Endothelial cell of umbilical vein (primary cell): ENCODE measurements around the gene ANO7. TPM values are rescaled to one million over a fixed set of nuclear protein-coding genes. Genes with fewer than 3 reads are reported as not detected.

ENCODE experiments used
- BruUV-seq: library from RNA; stranded (reverse); fragments of 400-500 nt; replicated peaks from 2 replicates; lab custom pipeline; 2021; lab: Mats Ljungman, UMichigan
- CTCF ChIA-PET: fragments of 300-600, 350-600 bp; sonication (Branson Sonifier 250); formaldehyde crosslinking; loops from one replicate; lab custom pipeline; 2021; ENCODE audit warnings: antibody characterized with exemption, inconsistent platforms; lab: Charles Lee
- POLR2A ChIA-PET: fragments of 300-600, 350-600 bp; sonication (Branson Sonifier 250); formaldehyde crosslinking; loops from one replicate; lab custom pipeline; 2021; ENCODE audit warnings: antibody characterized with exemption, inconsistent platforms; lab: Charles Lee
- DNase-seq: peaks from one replicate; pipeline ENCODE4 v3.0.0-alpha.2; 2011; ENCODE audit warnings: low read depth, low spot score
- FAIRE-seq: peaks from 2 replicates; lab custom pipeline; 2011; peaks lifted over from hg19 to GRCh38; lab: Jason Lieb, UNC
- H2AFZ ChIP-seq: 2 replicates; pipeline ENCODE4 v1.6.0; 2012; ENCODE audit warnings: low read depth, low read length, control low read depth, inconsistent platforms
- H3K27ac ChIP-seq: 2 replicates; pipeline ENCODE4 v1.5.1; 2011; ENCODE audit warnings: low read depth, mild to moderate bottlenecking, control low read depth, low read length, moderate library complexity; ENCODE audit not compliant: insufficient read depth
- H3K27me3 ChIP-seq, 2 experiments: 2 replicates each; pipeline versions ENCODE4 v1.6.0 to v1.6.1; 2011; ENCODE audit warnings: low read length in 2 of 2, mixed read lengths in 1 of 2; ENCODE audit not compliant: control insufficient read depth in 2 of 2, insufficient read depth in 2 of 2
- H3K36me3 ChIP-seq, 2 experiments: 2 replicates in 1 of 2; 3 replicates in 1 of 2; pipeline ENCODE4 v1.5.1; 2011; ENCODE audit warnings: low read length in 2 of 2, mild to moderate bottlenecking in 1 of 2, moderate library complexity in 1 of 2; ENCODE audit not compliant: control insufficient read depth in 2 of 2, insufficient read depth in 2 of 2; ENCODE audit errors: extremely low read depth in 1 of 2
- H3K4me1 ChIP-seq: 3 replicates; pipeline ENCODE4 v1.5.1; 2011; ENCODE audit warnings: mild to moderate bottlenecking, low read length; ENCODE audit not compliant: control insufficient read depth, insufficient read depth; ENCODE audit errors: extremely low read depth
- H3K4me2 ChIP-seq: 2 replicates; pipeline ENCODE4 v1.6.1; 2011; ENCODE audit warnings: low read length, control low read depth, mixed read lengths; ENCODE audit not compliant: insufficient read depth
- H3K4me3 ChIP-seq, 3 experiments: fragments of 200-600 bp in 1 of 3; sonication (generic), shearing (Covaris generic) in 1 of 3; replicated peaks in 1 of 3; 2 replicates each; pipeline ENCODE4 v1.5.1; 2011 to 2016; ENCODE audit warnings: control low read depth in 3 of 3, low read length in 3 of 3, mild to moderate bottlenecking in 2 of 3, inconsistent platforms in 1 of 3, low read depth in 1 of 3, moderate library complexity in 1 of 3; ENCODE audit not compliant: insufficient read depth in 1 of 3
- H3K79me2 ChIP-seq: 2 replicates; pipeline ENCODE4 v1.6.0; 2012; ENCODE audit warnings: low read length, inconsistent platforms; ENCODE audit not compliant: control insufficient read depth, insufficient read depth
- H3K9ac ChIP-seq: replicated peaks from 2 replicates; pipeline ENCODE3; 2011; ENCODE audit warnings: low read length, control low read depth; ENCODE audit not compliant: insufficient read depth; ENCODE audit errors: extremely low read depth
- H3K9me1 ChIP-seq: replicated peaks from 3 replicates; pipeline ENCODE4 v1.6.0; 2011; ENCODE audit warnings: mild to moderate bottlenecking, low read length; ENCODE audit not compliant: control insufficient read depth, insufficient read depth; ENCODE audit errors: extremely low read depth
- H3K9me3 ChIP-seq: replicated peaks from 2 replicates; pipeline ENCODE4 v1.5.1; 2012; ENCODE audit warnings: low read length, inconsistent platforms; ENCODE audit not compliant: control insufficient read depth, insufficient read depth
- H4K20me1 ChIP-seq: replicated peaks from 2 replicates; pipeline ENCODE3; 2011; ENCODE audit warnings: mild to moderate bottlenecking, low read length; ENCODE audit not compliant: control insufficient read depth, insufficient read depth; ENCODE audit errors: extremely low read depth
- EZH2 ChIP-seq: IDR thresholded peaks from 2 replicates; pipeline ENCODE4 v1.6.1; 2012; ENCODE audit warnings: borderline replicate concordance, low read depth, mild to moderate bottlenecking, moderate library complexity, low read length, inconsistent platforms; ENCODE audit not compliant: severe bottlenecking
- FOS ChIP-seq: IDR thresholded peaks from 2 replicates; pipeline ENCODE4 v1.6.1; 2011; ENCODE audit warnings: mild to moderate bottlenecking, low read length, moderate library complexity, borderline replicate concordance; ENCODE audit not compliant: insufficient read depth
- GATA2 ChIP-seq: IDR thresholded peaks from 2 replicates; pipeline ENCODE4 v1.7.0; 2011; ENCODE audit warnings: low read depth, mild to moderate bottlenecking, moderate library complexity, mixed read lengths, low read length; ENCODE audit not compliant: insufficient read length, insufficient read depth
- JUN ChIP-seq: IDR thresholded peaks from 2 replicates; pipeline ENCODE4 v1.6.1; 2011; ENCODE audit warnings: borderline replicate concordance, low read depth; ENCODE audit not compliant: insufficient read length, insufficient read depth
- MYC ChIP-seq: IDR thresholded peaks from one replicate; pipeline ENCODE4 v1.6.1; 2011; ENCODE audit warnings: mild to moderate bottlenecking, low read depth, low read length
- POLR2A ChIP-seq: IDR thresholded peaks from 2 replicates; pipeline ENCODE4 v1.6.1; 2012; ENCODE audit warnings: low read depth, mild to moderate bottlenecking, control low read depth, low read length
- POLR2AphosphoS5 ChIP-seq: IDR thresholded peaks from 2 replicates; pipeline ENCODE4 v1.6.1; 2012; ENCODE audit warnings: low read depth, mild to moderate bottlenecking, control low read depth, low read length, moderate library complexity; ENCODE audit not compliant: insufficient read depth
- dilution Hi-C: fragments of 300-500 bp; cut with MboI; formaldehyde crosslinking; loops from one replicate; pipeline ENCODE4 v1.15.0; 2019; ENCODE audit warnings: low sequenced_read_pairs; ENCODE audit not compliant: extremely low pct_ligation_motif_present
- intact Hi-C: fragments of 100-400 bp; cut with micrococcal nuclease; formaldehyde crosslinking; loops from one replicate; pipeline ENCODE4 v1.10.0; 2022
- polyA plus RNA-seq, 4 experiments: library from polyadenylated mRNA; depleted of rRNA in 3 of 4; stranded (reverse) in 3 of 4; unstranded in 1 of 4; fragments of >200 nt; gene quantifications; 2 replicates each; pipeline versions ENCODE4 v1.2.1 to v1.2.3, GENCODE V29; 2011 to 2012; ENCODE audit warnings: missing spikeins in 1 of 4
- total RNA-seq: library from RNA; stranded (reverse); gene quantifications from 2 replicates; pipeline ENCODE4 v1.2.3, GENCODE V29; 2021
- TF ChIP-seq, protein P1 (sequence below): IDR thresholded peaks from 2 replicates; pipeline ENCODE4 v1.6.1; 2011; ENCODE audit not compliant: insufficient read depth, insufficient read length
- TF ChIP-seq, protein P2 (sequence below), 2 donors: IDR thresholded peaks; 1 replicate in 1 of 2; 2 replicates in 1 of 2; pipeline ENCODE4 v1.5.1; 2011; ENCODE audit warnings: low read length in 2 of 2, mild to moderate bottlenecking in 2 of 2, moderate library complexity in 2 of 2, control low read depth in 1 of 2, inconsistent platforms in 1 of 2, low read depth in 1 of 2; ENCODE audit not compliant: insufficient read depth in 1 of 2; ENCODE audit errors: extremely low read depth in 1 of 2

The ANO7 gene
- total and polyA plus RNA-seq, 2 donors (not counting 3 experiments of a cell fraction or from before 2014, with no cell fraction given), result 0.81 to 2.5 TPM

DNA sequence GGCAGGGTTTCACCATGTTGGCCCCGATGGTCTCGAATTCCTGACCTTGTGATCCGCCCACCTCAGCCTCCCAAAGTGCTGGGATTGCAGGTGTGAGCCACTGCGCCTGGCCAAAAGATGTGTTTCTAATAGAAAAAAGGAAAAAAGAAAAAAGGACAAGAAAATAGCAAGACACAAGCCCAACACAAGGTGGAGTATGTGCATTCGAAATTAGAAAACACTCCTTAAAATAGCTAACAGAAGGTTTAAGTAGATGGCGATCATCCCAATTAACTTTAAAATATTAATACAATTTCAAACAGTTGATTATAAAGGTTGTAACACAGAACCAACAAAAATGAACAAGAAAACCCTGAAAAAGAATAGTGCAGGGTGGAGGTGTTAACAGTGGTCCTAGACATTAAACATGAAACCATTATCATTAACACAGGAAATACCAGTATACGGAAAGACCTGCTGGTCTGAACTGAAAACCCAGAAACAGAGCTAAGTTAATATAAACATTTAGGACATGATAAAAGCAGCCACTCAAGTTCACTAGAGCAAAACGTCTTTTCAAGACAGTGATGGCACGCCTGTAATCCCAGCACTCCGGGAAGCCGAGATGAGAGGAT, 69.0 kb downstream of the ANO7 start:
- Histone ChIP-seq H3K27me3 (no peaks in the 10 kb centered on the region), H4K20me1 (no peaks in the 10 kb centered on the region), H3K9ac (no peak overlapping the region), H3K4me3 (no peak overlapping the region), H2AFZ (no peak overlapping the region), H3K9me1 (no peaks in the 10 kb centered on the region), H3K4me2 (no peak overlapping the region), H3K9me3 (no peaks in the 10 kb centered on the region), H3K27ac (no peak overlapping the region), H3K36me3 (peaks cover 42 to 55% of the 10 kb centered on the region in 2 experiments), H3K4me1 (peaks cover 11% of the 10 kb centered on the region), H3K79me2 (peaks cover 20% of the 10 kb centered on the region)
- no TSS peak for BruUV-seq
- dilution Hi-C loops (no loop called here), intact Hi-C loops (no loop called here)
- no peak for DNase-seq
- POLR2A ChIA-PET, result no interaction called here
- TF ChIP-seq MYC (no peak), EZH2 (no peak), POLR2A (no peak), POLR2AphosphoS5 (no peak), GATA2 (no peak), JUN (no peak), FOS (no peak)
- TF ChIP-seq, protein P1, sequence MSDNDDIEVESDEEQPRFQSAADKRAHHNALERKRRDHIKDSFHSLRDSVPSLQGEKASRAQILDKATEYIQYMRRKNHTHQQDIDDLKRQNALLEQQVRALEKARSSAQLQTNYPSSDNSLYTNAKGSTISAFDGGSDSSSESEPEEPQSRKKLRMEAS, result no peak
- TF ChIP-seq, protein P2, sequence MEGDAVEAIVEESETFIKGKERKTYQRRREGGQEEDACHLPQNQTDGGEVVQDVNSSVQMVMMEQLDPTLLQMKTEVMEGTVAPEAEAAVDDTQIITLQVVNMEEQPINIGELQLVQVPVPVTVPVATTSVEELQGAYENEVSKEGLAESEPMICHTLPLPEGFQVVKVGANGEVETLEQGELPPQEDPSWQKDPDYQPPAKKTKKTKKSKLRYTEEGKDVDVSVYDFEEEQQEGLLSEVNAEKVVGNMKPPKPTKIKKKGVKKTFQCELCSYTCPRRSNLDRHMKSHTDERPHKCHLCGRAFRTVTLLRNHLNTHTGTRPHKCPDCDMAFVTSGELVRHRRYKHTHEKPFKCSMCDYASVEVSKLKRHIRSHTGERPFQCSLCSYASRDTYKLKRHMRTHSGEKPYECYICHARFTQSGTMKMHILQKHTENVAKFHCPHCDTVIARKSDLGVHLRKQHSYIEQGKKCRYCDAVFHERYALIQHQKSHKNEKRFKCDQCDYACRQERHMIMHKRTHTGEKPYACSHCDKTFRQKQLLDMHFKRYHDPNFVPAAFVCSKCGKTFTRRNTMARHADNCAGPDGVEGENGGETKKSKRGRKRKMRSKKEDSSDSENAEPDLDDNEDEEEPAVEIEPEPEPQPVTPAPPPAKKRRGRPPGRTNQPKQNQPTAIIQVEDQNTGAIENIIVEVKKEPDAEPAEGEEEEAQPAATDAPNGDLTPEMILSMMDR (IDR thresholded peaks at IDR 0.05; ENCODE audit: extremely low read depth in 1 of 2, insufficient read depth in 1 of 2, low read depth in 1 of 2, low read length in 2 of 2), result no peak
- CTCF ChIA-PET, result interaction anchor here (0.8 to 1.7 kb wide), 4 partner anchors 9 to 402 kb away, joined by 3 to 7 read pairs (median 4); no protein-coding TSS in a partner anchor
- peak; percentile 42 for FAIRE-seq
